ENCODE data around the gene RAB40B. TPM values are rescaled to one million over a fixed set of nuclear protein-coding genes. Genes with fewer than 3 reads are reported as not detected.

Gene RAB40B
- total RNA-seq, 1 donor from 2014 or later, result 31.9 TPM

- intact Hi-C loops (cut with DNase I), result loop anchor here (5.0 kb wide), 2 partner anchors 33 to 67 kb away; partner anchors contain the start of gene TBCD
Measured at GRCh38 chr17:82718986-82719685, 20.6 kb upstream of the RAB40B start.

GRCh38 chr17:82716203-82717010, 17.9 kb upstream of the RAB40B start, which contains the start of gene FN3KRP:
Gene FN3KRP, plus strand, starts transcription at chr17:82716706. Its CDS starts 50 bp downstream, at chr17:82716756.
- peak; percentile 97 for DNase-seq (ENCODE audit: low spot score)
- intact Hi-C loops (cut with DNase I), result loop anchor here (5.0 kb wide), 2 partner anchors 36 to 64 kb away; partner anchors contain the start of gene TBCD

More at GRCh38 chr17:82718986-82719685, 20.6 kb upstream of the RAB40B start:
- no peak for DNase-seq (ENCODE audit: low spot score)

GRCh38 chr17:82713071-82713723, 14.7 kb upstream of the RAB40B start:
- no peak for DNase-seq (ENCODE audit: low spot score)
- intact Hi-C loops (cut with DNase I), result no loop called here

- DNase-seq (ENCODE audit: low spot score), result no peak
- intact Hi-C loops (cut with DNase I), result no loop called here
Measured at GRCh38 chr17:82710499-82711232, 12.2 kb upstream of the RAB40B start.

GRCh38 chr17:82709676-82710498, 11.4 kb upstream of the RAB40B start:
- no peak for DNase-seq (ENCODE audit: low spot score)
- intact Hi-C loops (cut with DNase I), result no loop called here

- no peak for DNase-seq (ENCODE audit: low spot score)
- intact Hi-C loops (cut with DNase I), result no loop called here
Measured at GRCh38 chr17:82709024-82709675, 10.7 kb upstream of the RAB40B start.

GRCh38 chr17:82705756-82706155, 7.3 kb upstream of the RAB40B start:
- intact Hi-C loops (cut with DNase I), result no loop called here

GRCh38 chr17:82704886-82705285, 6.4 kb upstream of the RAB40B start:
- DNase-seq (ENCODE audit: low spot score), result no peak
- intact Hi-C loops (cut with DNase I), result no loop called here

More at GRCh38 chr17:82705756-82706155, 7.3 kb upstream of the RAB40B start:
- no peak for DNase-seq (ENCODE audit: low spot score)

- intact Hi-C loops (cut with DNase I), result no loop called here
- DNase-seq (ENCODE audit: low spot score), result no peak
Measured at GRCh38 chr17:82703935-82704865, 5.7 kb upstream of the RAB40B start.

GRCh38 chr17:82703036-82703745, 4.7 kb upstream of the RAB40B start:
- DNase-seq (ENCODE audit: low spot score), result no peak
- intact Hi-C loops (cut with DNase I), result no loop called here

GRCh38 chr17:82702231-82702927, 3.9 kb upstream of the RAB40B start:
- DNase-seq (ENCODE audit: low spot score), result no peak
- intact Hi-C loops (cut with DNase I), result no loop called here

GRCh38 chr17:82699551-82699950, 1.1 kb upstream of the RAB40B start:
- intact Hi-C loops (cut with DNase I), result no loop called here

GRCh38 chr17:82698974-82699442, 510 bp upstream of the RAB40B start:
- intact Hi-C loops (cut with DNase I), result no loop called here
- no peak for DNase-seq (ENCODE audit: low spot score)

More at GRCh38 chr17:82699551-82699950, 1.1 kb upstream of the RAB40B start:
- DNase-seq (ENCODE audit: low spot score), result no peak

GRCh38 chr17:82697808-82698064, 762 bp downstream of the RAB40B start:
- intact Hi-C loops (cut with DNase I), result no loop called here

GRCh38 chr17:82696916-82697807, 1.3 kb downstream of the RAB40B start:
- DNase-seq (ENCODE audit: low spot score), result no peak
- intact Hi-C loops (cut with DNase I), result no loop called here

More at GRCh38 chr17:82697808-82698064, 762 bp downstream of the RAB40B start:
- DNase-seq (ENCODE audit: low spot score), result no peak
